ENCODE data around the gene REXO5.

Gene REXO5

GRCh38 chr16:20806168-20807050 is at the start of gene REXO5, which contains the start of gene ERI2:
TSS of gene REXO5 (plus strand) at chr16:20806527. CDS start at chr16:20806954, 427 bp downstream.
TSS of gene ERI2 (minus strand) at chr16:20806472. CDS start at chr16:20806430, 42 bp downstream.
- peak within 1 kb of the TSS; percentile 92 for H3K4me2 ChIP-seq (ENCODE audit: low read length)
- H3K79me2 ChIP-seq: no peaks in the 10 kb centered on the region
- no peaks in the 10 kb centered on the region for H3K36me3 ChIP-seq (ENCODE audit: control insufficient read depth, insufficient read depth, low read length)
- no peaks in the 10 kb centered on the region for H3K9me3 ChIP-seq (ENCODE audit: control insufficient read depth, low read length)
- H3K9ac ChIP-seq: peak within 1 kb of the TSS; percentile 94
- H3K27me3 ChIP-seq (ENCODE audit: control insufficient read depth, insufficient read depth, low read length): no peaks in the 10 kb centered on the region
- H3K4me1 ChIP-seq: peaks cover 18% of the 10 kb centered on the region
- TF ChIP-seq CTCF (IDR thresholded peaks at IDR 0.05): peak; percentile 58
- H3K4me3 ChIP-seq (ENCODE audit: low read depth, low read length): peak within 1 kb of the TSS; percentile 97
- H2AFZ ChIP-seq: peak within 1 kb of the TSS; percentile 87
- peak within 1 kb of the TSS; percentile 97 for H3K27ac ChIP-seq

GRCh38 chr16:20760346-20760745 is 46.0 kb upstream of the REXO5 start:
- Histone ChIP-seq H3K4me2 (ENCODE audit: low read length) (no peak overlapping the region), H3K9ac (no peak overlapping the region), H3K79me2 (no peaks in the 10 kb centered on the region), H3K9me3 (ENCODE audit: control insufficient read depth, low read length) (no peaks in the 10 kb centered on the region), H3K4me3 (ENCODE audit: low read depth, low read length) (no peak overlapping the region), H3K36me3 (ENCODE audit: control insufficient read depth, insufficient read depth, low read length) (no peaks in the 10 kb centered on the region), H3K27ac (no peak overlapping the region), H3K27me3 (ENCODE audit: control insufficient read depth, insufficient read depth, low read length) (no peaks in the 10 kb centered on the region), H3K4me1 (no peaks in the 10 kb centered on the region), H2AFZ (no peak overlapping the region)
- TF ChIP-seq CTCF (IDR thresholded peaks at IDR 0.05): no peak

- no peak overlapping the region for H2AFZ ChIP-seq
- no peak overlapping the region for H3K27ac ChIP-seq
- H3K9me3 ChIP-seq (ENCODE audit: control insufficient read depth, low read length): no peaks in the 10 kb centered on the region
- no peak overlapping the region for H3K4me2 ChIP-seq (ENCODE audit: low read length)
- no peaks in the 10 kb centered on the region for H3K4me1 ChIP-seq
- H3K36me3 ChIP-seq (ENCODE audit: control insufficient read depth, insufficient read depth, low read length): no peaks in the 10 kb centered on the region
- no peaks in the 10 kb centered on the region for H3K27me3 ChIP-seq (ENCODE audit: control insufficient read depth, insufficient read depth, low read length)
- H3K4me3 ChIP-seq (ENCODE audit: low read depth, low read length): no peak overlapping the region
- no peaks in the 10 kb centered on the region for H3K79me2 ChIP-seq
- no peak for TF ChIP-seq CTCF (IDR thresholded peaks at IDR 0.05)
- H3K9ac ChIP-seq: no peak overlapping the region
These were observed 45.2 kb upstream of the REXO5 start for GRCh38 chr16:20761175-20761574.

- H3K4me1 ChIP-seq: no peaks in the 10 kb centered on the region
- H2AFZ ChIP-seq: no peak overlapping the region
- peak overlapping the region; percentile 72 for H3K4me3 ChIP-seq (ENCODE audit: low read depth, low read length)
- H3K9me3 ChIP-seq (ENCODE audit: control insufficient read depth, low read length): no peaks in the 10 kb centered on the region
- no peak overlapping the region for H3K9ac ChIP-seq
- H3K27me3 ChIP-seq (ENCODE audit: control insufficient read depth, insufficient read depth, low read length): no peaks in the 10 kb centered on the region
- no peak overlapping the region for H3K27ac ChIP-seq
- TF ChIP-seq CTCF (IDR thresholded peaks at IDR 0.05): no peak
- no peak overlapping the region for H3K4me2 ChIP-seq (ENCODE audit: low read length)
- H3K36me3 ChIP-seq (ENCODE audit: control insufficient read depth, insufficient read depth, low read length): no peaks in the 10 kb centered on the region
- no peaks in the 10 kb centered on the region for H3K79me2 ChIP-seq
These were observed 43.8 kb upstream of the REXO5 start for GRCh38 chr16:20762404-20763123.
